Common myeloid progenitor, CD34-positive (primary cell): ENCODE measurements around the gene KRTAP21-1. TPM values are rescaled to one million over a fixed set of nuclear protein-coding genes. Genes with fewer than 3 reads are reported as not detected.
"Not testable (repeated sequence)": the region's sequence is repeated elsewhere in the genome, so short reads cannot be mapped to it uniquely, and the experiment has no call there.

Experiments
- CTCF ChIA-PET: fragments of 350-600 bp; sonication (Branson Sonifier 250); formaldehyde crosslinking; loops from one replicate; lab custom pipeline; 2021; ENCODE audit warnings: antibody characterized with exemption; lab: Charles Lee
- POLR2A ChIA-PET: fragments of 350-600 bp; sonication (Branson Sonifier 250); formaldehyde crosslinking; loops from one replicate; lab custom pipeline; 2021; ENCODE audit warnings: antibody characterized with exemption; lab: Charles Lee
- DNase-seq, 3 donors: peaks; one replicate each; pipeline versions ENCODE4 v3.0.0 to v3.0.0-alpha.2; 2013
- H3K27ac ChIP-seq, 2 experiments: 1 replicate in 1 of 2; 2 replicates in 1 of 2; pipeline ENCODE4 v1.7.0; 2013; ENCODE audit warnings: inconsistent platforms in 2 of 2, low read length in 2 of 2, mild to moderate bottlenecking in 2 of 2, low read depth in 1 of 2, moderate library complexity in 1 of 2; ENCODE audit not compliant: severe bottlenecking in 2 of 2, insufficient read depth in 1 of 2, poor library complexity in 1 of 2
- H3K27me3 ChIP-seq, 5 experiments: replicated peaks in 2 of 5; 1 replicate in 3 of 5; 2 replicates in 2 of 5; pipeline versions ENCODE4 v1.6.1 to v1.7.0; 2013; ENCODE audit warnings: low read length in 4 of 5, mild to moderate bottlenecking in 2 of 5, moderate library complexity in 2 of 5, inconsistent platforms in 1 of 5; ENCODE audit not compliant: insufficient read depth in 5 of 5, control insufficient read depth in 4 of 5
- H3K36me3 ChIP-seq, 4 experiments: 1 replicate in 2 of 4; 2 replicates in 2 of 4; pipeline versions ENCODE4 v1.6.1 to v1.7.0; 2013; ENCODE audit warnings: low read length in 3 of 4, control low read depth in 1 of 4, mild to moderate bottlenecking in 1 of 4; ENCODE audit not compliant: control insufficient read depth in 4 of 4, insufficient read depth in 4 of 4
- H3K4me1 ChIP-seq, 4 experiments: 1 replicate in 3 of 4; 2 replicates in 1 of 4; pipeline versions ENCODE4 v1.6.1 to v1.7.1; 2013; ENCODE audit warnings: low read length in 3 of 4, mild to moderate bottlenecking in 3 of 4, control low read depth in 1 of 4, inconsistent platforms in 1 of 4, moderate library complexity in 1 of 4; ENCODE audit not compliant: control insufficient read depth in 4 of 4, insufficient read depth in 4 of 4; ENCODE audit errors: control extremely low read depth in 1 of 4
- H3K4me3 ChIP-seq, 7 experiments: 1 replicate in 4 of 7; 2 replicates in 3 of 7; pipeline versions ENCODE4 v1.5.1 to v1.7.0; 2013; ENCODE audit warnings: mild to moderate bottlenecking in 7 of 7, low read length in 6 of 7, moderate library complexity in 6 of 7, inconsistent platforms in 2 of 7, low read depth in 2 of 7, control low read depth in 1 of 7; ENCODE audit not compliant: insufficient read depth in 4 of 7, control insufficient read depth in 1 of 7; ENCODE audit errors: extremely low read depth in 1 of 7
- H3K9me3 ChIP-seq, 5 experiments: 1 replicate in 4 of 5; 2 replicates in 1 of 5; pipeline versions ENCODE4 v1.6.1 to v1.7.1; 2013; ENCODE audit warnings: low read length in 4 of 5, mild to moderate bottlenecking in 2 of 5, inconsistent platforms in 1 of 5, low read depth in 1 of 5, moderate library complexity in 1 of 5; ENCODE audit not compliant: control insufficient read depth in 4 of 5, insufficient read depth in 2 of 5; ENCODE audit errors: control extremely low read depth in 1 of 5
- WGBS: methylation state at CpG from one replicate; pipeline ENCODE4 v1.1.5; 2013; ENCODE audit not compliant: insufficient coverage; 5-methylcytosine and 5-hydroxymethylcytosine counted together
- polyA plus RNA-seq: library from polyadenylated mRNA; unstranded; fragments of 120-200 nt; gene quantifications from one replicate; pipeline ENCODE4 v1.2.1, GENCODE V29; 2013

KRTAP21-1 gene
- not detected for polyA plus RNA-seq

DNA sequence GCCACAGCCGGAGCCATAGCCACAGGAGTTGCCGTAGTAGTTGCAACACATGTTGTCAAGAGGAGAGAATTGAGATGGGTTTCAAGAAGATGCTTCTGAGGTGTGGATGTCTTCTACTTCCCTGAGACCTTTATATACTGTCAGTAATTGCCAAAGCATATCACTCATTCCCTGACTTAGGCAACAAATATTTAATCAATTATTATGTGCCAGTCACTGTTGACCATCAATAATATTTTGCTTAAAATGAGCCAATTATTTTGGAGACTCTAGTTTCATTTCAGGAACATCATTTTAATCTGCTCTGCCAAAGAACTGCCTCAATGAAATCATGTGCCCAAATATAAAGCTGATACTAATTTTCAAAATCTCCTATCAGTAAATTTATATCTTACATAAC, at the start of gene KRTAP21-1:
TSS of gene KRTAP21-1 (minus strand) at position 101 of the 400 bp plus-strand sequence. CDS start at position 51, 50 bp downstream.
- no CpG with 5 or more reads among the region's 2 CpGs for WGBS
- H3K9me3 ChIP-seq, H3K27me3 ChIP-seq, DNase-seq, H3K4me3 ChIP-seq, POLR2A ChIA-PET, H3K27ac ChIP-seq, CTCF ChIA-PET, H3K4me1 ChIP-seq, H3K36me3 ChIP-seq: not testable (repeated sequence)

DNA sequence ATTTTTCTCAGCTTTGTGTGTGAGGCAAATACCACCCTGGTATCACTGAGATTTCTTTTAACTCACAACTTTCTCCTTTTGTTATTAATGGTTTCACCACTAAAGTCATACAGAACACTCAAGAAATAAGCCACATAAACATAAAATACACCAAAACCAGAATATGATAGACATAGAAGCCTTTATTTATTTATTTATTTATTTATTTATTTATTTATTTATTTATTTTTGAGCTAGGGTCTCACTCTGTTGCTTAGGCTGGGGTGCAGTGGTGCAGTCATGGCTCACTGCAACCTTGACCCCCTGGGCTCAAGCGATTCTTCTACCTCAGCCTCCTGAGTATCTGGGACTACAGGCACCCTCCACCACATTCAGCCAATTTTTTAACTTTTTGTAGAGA, 45.4 kb upstream of the KRTAP21-1 start:
- no CpG with 5 or more reads among the region's 1 CpG for WGBS
- H3K4me1 ChIP-seq = no peaks in the 10 kb centered on the region
- no peaks in the 10 kb centered on the region for H3K27me3 ChIP-seq
- ChIA-PET POLR2A (no interaction called here), CTCF (no interaction called here)
- no peak overlapping the region for H3K4me3 ChIP-seq
- no peaks in the 10 kb centered on the region for H3K36me3 ChIP-seq
- no peak overlapping the region for H3K27ac ChIP-seq
- H3K9me3 ChIP-seq = no peaks in the 10 kb centered on the region
- no peak for DNase-seq

DNA sequence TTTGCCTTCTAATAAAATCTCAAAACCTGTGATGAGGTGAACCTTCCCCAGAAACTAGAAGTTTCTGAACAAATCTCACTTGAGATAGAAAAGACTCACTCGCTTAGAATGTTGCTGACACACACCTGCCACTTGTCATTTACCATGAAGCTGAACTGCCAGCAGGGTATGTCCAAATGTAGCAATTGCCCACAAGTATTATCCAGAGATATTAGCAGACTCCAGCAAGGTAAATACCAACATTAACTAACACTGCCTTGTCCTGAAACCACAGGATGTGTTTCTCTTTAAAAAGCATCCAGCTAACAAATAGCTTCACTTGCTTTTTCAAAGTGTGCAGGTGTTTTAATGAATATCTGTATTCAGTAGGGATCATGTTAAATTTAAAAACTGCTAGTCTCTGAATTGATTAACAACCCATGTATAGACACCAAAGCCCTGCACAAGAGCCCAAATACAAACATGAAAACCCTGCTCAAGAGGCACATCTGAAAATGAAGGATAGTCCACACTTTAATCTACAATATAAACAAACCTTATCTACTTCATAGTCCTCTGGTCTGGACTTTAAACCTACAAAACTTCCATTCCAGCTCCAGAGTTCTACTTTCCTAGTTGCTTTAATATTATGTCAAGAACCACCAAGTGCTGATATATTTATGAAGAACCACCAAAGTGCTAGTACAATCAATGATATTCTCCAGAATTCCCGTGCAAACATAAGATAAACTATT, 38.5 kb upstream of the KRTAP21-1 start:
- Histone ChIP-seq H3K27ac (no peak overlapping the region), H3K36me3 (no peaks in the 10 kb centered on the region), H3K4me3 (no peak overlapping the region), H3K9me3 (no peaks in the 10 kb centered on the region), H3K4me1 (no peaks in the 10 kb centered on the region), H3K27me3 (no peaks in the 10 kb centered on the region)
- 92% methylated on average over 1 of the region's 2 CpGs for WGBS
- no peak for DNase-seq
- ChIA-PET CTCF (interaction anchor here (0.6 kb wide), 1 partner anchor 406 kb away, joined by 3 read pairs; no protein-coding TSS in a partner anchor), POLR2A (no interaction called here)

DNA sequence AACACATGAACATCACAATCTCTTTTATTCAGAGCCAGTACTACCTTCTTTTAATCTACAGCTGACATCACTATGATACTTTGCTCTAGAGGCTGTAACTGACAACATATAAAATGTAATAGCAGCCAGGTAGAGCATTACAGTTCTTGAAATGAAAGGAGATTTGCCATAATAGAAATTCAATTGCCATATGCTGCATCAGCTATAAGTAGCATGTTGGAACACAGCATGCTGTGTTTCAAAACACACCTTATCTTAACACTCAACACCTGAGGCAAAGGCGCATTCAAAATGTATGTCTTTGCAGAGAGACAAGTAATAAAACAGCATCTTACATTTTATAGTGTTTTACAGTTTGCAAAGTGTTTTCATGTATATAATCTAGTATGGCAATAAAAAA, 24.0 kb upstream of the KRTAP21-1 start:
- POLR2A ChIA-PET = interaction anchor here (0.7 kb wide), 1 partner anchor 995 kb away, joined by 3 read pairs; no protein-coding TSS in a partner anchor
- DNase-seq = no peak
- CTCF ChIA-PET = no interaction called here

GRCh38 chr21:30769724-30770431, 14.7 kb upstream of the KRTAP21-1 start:
- Histone ChIP-seq H3K4me1 (no peaks in the 10 kb centered on the region), H3K9me3 (no peaks in the 10 kb centered on the region), H3K36me3 (no peaks in the 10 kb centered on the region), H3K4me3 (no peak overlapping the region), H3K27ac (no peak overlapping the region), H3K27me3 (no peaks in the 10 kb centered on the region)
- CTCF ChIA-PET = no interaction called here
- no CpG with 5 or more reads among the region's 4 CpGs for WGBS
- no peak for DNase-seq
- POLR2A ChIA-PET = no interaction called here

More for the DNA sequence above, 24.0 kb upstream of the KRTAP21-1 start:
- no peaks in the 10 kb centered on the region for H3K4me1 ChIP-seq
- no CpG with 5 or more reads among the region's 1 CpG for WGBS
- peaks cover 0 to 2% (median 0%) of the 10 kb centered on the region in 5 experiments for H3K9me3 ChIP-seq
- no peak overlapping the region for H3K27ac ChIP-seq
- H3K4me3 ChIP-seq = no peak overlapping the region
- no peaks in the 10 kb centered on the region for H3K27me3 ChIP-seq
- H3K36me3 ChIP-seq = no peaks in the 10 kb centered on the region

DNA sequence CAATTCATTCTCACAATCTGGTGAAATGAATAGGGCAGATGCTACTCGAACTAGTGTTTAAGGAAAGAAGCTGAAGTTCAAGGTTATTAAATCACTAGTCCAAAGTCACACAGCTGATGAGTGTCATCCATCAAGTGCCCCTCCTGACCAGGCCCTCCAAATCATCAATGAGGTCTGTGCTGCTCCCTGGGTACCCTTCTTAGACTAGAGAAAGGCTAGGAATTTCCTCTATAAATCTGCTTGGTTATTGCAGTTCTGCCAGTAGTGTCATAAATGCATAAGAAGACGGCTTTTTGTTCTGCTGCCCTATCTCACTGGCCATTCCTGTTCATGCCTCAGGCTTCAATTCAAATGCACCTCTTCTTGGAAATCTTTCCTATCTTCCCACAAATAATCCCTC, 5.5 kb upstream of the KRTAP21-1 start:
- CTCF ChIA-PET = no interaction called here
- H3K27ac ChIP-seq = no peak overlapping the region

GRCh38 chr21:30758306-30758705, 3.1 kb upstream of the KRTAP21-1 start:
- CTCF ChIA-PET = no interaction called here
- no peak for DNase-seq
- WGBS = 77% methylated on average over 2 of the region's 2 CpGs

More for the DNA sequence above, 5.5 kb upstream of the KRTAP21-1 start:
- Histone ChIP-seq H3K4me1 (no peaks in the 10 kb centered on the region), H3K4me3 (no peak overlapping the region), H3K27me3 (no peaks in the 10 kb centered on the region), H3K36me3 (no peaks in the 10 kb centered on the region), H3K9me3 (no peaks in the 10 kb centered on the region)
- 94% methylated on average over 2 of the region's 2 CpGs for WGBS
- DNase-seq = no peak
- POLR2A ChIA-PET = no interaction called here

More at GRCh38 chr21:30758306-30758705, 3.1 kb upstream of the KRTAP21-1 start:
- Histone ChIP-seq H3K4me1 (no peaks in the 10 kb centered on the region), H3K4me3 (no peak overlapping the region), H3K27ac (no peak overlapping the region), H3K9me3 (no peaks in the 10 kb centered on the region), H3K27me3 (no peaks in the 10 kb centered on the region), H3K36me3 (no peaks in the 10 kb centered on the region)
- POLR2A ChIA-PET = no interaction called here
